Stimulated activated CD4-positive, alpha-beta T cell treated with anti-CD3 and anti-CD28 coated beads, TNF-alpha, amount 100 ng/mL, for 4 hours (primary cell): ENCODE measurements around the gene INPP5J.
"Not testable (repeated sequence)": the region's sequence is repeated elsewhere in the genome, so short reads cannot be mapped to it uniquely, and the experiment has no call there.

Source experiments
- DNase-seq, 3 experiments: peaks; one replicate each; pipeline ENCODE4 v3.0.0-alpha.2; 2020; ENCODE audit warnings: low read depth in 3 of 3

Gene INPP5J

DNA sequence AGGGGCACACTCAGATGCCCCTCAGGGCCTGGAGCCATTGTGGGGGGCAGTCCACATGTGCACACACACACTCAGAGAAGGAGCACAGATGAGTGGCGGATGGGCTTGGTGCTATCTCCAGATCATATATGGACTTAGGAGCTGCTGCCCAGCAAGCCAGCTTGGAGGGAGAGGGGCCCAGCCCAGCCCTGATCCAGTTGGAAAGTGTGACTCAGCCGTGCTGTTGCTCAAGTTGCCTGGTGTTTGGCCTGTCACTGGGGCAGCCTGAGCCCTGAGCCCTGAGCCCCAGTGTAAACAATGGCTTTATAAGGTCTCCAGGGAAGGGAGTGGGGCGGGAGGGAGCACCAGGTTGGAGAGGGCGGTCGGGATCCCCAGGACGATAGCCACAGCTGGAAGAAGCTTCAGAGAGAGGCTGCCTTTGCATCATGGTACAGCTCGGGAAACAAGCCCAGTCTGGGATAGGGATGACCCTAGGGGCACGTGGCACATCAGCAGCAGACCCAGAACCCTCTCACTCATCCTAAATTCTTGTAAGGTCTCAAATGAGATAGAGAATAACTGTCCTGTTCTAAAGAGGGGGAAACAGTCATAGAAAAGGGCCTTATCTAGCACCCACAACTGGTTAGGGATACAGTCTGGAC is 20.2 kb upstream of the INPP5J start:
- no peak for DNase-seq

DNA sequence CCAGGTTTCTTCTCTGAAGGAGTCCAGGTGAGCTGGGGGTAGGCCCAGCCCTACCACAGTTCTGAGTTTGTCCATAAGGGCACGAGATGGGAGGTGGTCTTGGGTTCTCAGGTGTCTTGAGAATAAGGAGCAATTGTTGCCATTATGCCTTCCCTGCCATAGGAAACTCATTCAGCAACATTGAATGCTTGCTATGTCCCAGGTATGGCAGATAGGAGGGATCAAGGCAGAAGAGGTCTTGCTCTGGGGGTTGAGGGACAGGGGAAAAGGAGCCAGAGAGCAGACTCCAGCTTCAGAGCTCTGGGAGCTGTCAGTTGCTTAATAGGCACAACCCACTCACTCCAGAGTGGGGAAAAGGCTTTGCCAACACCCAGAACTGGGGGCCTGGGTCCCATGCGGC is 19.7 kb upstream of the INPP5J start:
- DNase-seq: no peak

DNA sequence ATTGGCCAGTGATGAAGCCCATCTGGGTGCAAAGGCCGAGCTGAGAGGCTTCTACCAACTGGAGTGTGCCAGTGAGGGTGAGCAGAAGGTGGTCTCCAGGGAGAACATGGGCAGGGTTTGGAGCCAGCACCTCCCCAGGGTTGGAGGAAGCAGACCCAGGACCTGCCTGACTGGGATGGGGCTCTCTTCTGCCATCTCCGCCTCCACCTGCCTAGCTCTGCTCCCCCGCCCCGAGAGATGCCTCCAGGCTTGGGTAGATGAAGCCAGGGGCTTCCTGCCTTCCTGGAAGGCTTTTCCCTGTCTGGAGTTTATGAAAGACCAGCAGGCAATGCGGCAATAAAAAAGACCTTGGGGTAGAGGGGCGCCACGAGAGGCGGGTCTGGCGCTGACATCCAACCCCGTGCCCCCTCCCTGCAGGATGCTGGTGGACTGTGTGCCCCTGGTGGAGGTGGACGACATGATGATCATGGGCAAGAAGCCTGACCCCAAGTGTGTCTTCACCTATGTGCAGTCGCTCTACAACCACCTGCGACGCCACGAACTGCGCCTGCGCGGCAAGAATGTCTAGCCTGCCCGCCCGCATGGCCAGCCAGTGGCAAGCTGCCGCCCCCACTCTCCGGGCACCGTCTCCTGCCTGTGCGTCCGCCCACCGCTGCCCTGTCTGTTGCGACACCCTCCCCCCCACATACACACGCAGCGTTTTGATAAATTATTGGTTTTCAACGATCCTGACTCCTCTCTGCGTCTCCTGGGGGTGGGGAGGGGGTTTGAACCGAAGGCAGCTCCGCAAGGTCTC is 18.7 kb upstream of the INPP5J start:
- no peak for DNase-seq

DNA sequence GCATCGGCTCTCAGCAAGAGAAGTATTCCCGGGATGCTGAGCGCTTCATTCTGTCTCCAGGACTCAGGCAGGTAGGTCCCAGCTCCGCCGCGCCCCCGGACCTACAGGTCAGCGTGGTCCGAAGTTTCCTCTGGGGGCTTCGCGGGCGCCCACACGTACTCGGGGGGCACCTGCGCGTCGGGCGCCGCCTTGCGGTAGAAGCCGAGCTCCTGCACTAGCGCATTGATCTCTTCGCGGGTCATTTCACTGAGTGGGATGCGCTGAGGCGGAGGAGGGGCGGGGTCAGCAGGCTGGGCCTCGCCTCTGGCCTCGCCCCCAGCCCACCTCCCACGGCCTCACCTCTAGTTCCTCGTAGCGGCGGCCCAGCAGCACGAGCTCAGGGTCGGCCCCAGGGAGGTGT is 17.9 kb upstream of the INPP5J start:
- no peak for DNase-seq

DNA sequence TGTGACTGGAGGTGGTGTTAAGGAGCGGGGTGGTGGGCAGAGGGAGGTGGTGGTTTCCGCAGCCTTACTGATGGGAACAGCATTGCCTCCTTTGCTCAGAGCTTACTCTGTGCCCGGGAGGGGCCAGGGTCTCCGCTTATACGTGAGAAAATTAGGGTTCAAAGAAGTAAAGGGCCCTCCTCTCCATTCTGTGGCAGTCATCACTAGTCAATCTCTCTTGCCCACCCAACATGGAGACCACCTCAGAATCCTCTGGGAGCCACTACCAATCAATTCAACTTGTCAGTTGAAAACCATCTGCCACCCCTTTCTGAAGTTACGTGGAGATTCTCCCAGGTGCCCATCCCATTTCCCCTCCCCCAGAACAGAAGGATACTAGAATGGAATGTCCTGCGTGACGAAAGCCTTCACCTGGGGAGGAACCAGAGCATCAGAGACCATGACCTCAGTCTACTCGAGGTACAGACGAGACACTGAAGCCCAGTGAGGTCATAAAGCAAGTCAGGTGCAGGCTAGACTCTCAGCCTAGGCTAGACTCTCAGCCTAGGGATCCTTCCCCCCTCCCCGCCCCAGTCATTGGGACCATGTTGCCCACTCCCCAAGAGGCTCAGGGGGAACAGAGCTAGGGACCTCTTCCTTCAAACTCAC is 17.4 kb upstream of the INPP5J start:
- no peak for DNase-seq

DNA sequence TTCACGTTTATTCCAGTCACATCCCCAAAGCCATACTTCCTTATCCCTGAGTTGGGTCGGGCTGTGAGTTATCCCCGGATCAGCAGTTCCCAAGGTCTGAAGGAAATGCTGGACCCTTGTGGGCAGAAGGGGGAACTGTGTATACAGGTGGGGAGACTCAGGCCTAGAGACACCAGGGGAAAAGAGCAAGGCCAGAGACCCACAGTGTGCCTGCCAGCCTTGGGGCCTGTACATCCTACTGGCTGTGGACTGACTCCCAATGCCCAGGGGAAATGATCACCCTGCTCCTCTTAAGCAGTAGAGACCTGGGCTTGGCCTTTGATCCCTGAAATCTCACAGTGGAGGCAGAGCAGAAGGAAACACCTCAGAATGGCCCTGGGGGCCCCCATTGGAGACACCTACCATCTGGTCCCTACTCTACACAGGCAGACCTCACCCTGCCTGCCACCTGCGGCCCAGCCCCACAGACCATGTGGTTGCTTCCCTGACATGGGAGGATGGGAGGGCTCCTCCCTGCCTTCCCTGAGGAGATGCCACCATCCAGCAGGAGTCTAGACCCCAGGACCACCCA is 16.7 kb upstream of the INPP5J start:
- no peak for DNase-seq

DNA sequence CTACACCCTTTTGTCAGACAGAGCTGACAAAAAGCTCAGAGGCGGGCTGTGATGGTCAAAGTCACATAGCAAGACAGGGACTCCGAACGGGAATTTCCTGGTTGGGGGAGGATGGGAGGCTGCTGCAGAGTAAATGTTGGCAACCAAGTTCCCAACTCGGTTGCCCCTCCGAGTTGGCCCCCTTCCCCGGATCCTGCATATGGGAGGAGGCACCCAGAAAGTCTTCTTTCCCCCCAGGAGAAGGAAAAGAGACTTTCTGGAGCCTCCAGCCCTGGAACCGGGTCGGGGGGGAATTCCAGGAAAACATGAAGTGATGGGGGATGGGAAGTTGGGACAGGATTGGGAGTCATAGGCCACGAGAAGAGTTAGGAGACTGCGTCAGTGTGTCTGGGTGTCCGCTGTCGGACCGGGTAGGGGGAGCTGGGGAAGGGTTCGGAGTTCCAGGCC is 16.0 kb upstream of the INPP5J start:
- DNase-seq: no peak

DNA sequence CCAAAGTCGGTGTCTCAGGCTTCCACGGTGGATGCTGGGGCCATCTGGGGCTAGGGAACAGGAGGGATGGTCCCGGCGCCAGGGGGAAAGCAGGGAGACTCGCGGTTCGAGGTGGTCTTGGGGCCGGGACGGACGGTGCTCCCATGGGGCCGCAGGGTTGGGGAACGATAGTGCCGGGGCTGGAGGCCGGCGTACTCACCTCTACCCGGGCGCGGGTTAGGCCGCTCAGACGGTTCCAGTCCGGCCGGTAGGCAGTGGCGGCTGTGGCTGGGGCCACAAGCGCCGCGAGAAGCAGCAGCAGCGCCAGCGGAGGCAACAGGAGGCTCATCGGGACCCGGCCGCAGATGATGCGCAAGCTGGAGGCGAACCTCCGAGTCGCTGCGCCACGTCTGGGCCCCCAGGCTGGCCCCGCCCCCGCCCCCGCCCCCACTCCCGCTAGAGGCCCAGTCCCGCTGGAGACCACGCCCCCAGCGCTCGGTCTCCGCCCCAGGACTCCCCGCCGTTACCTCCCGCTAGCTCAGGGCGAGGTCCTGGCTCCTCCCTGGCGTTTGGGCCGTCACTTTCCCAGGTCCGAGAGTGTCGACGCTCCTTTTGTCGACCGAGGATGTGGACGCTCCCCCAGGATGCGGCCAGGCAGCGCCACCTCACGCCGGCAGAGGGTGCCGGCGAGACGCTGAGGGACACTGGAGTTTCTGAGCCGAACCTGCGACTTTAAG is 15.4 kb upstream of the INPP5J start, which contains the start of gene SELENOM:
SELENOM (minus strand) TSS at position 391 of the 716 bp plus-strand sequence; CDS start at position 328, 63 bp downstream.
- peak; percentile 70 to 77 (median 74) for DNase-seq

DNA sequence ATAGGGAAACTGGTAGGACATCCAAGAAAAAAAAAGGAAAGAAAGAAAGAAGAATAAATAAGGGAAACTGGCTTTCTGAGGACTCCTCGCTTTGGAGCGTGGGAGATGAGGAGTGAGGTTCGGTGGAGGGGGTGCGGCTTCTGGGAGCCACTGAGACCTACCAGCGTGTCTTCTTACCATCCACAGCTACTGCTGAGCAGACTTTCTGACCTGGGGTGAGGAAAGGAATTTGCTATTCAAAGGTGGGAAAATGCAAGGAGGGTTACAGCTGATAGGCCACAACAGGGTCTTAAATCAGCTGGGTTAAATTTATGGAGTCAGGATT is 14.9 kb upstream of the INPP5J start:
- no peak for DNase-seq

DNA sequence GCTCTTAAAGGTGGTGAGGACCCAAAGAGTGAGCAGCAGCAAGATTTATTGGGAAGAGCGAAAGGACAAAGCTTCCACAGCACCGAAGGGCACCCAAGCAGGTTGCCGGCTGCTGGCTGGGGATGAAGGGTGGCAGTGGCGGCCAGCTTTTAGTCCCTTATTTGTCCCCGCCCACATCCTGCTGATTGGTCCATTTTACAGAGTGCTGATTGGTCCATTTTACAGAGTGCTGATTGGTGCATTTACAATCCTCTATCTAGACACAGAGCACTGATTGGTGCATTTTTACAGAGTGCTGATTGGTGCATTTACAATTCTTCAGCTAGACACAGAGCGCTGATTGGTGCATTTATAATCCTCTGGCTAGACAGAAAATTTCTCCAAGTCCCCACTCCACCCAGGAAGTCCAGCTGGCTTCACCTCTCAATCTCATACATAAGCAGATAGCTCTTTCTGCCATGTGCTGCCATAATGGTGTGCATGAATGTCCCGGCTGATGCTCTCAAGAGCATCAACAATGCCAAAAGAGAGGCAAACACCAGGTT is 10.1 kb upstream of the INPP5J start:
- not testable (repeated sequence) for DNase-seq

DNA sequence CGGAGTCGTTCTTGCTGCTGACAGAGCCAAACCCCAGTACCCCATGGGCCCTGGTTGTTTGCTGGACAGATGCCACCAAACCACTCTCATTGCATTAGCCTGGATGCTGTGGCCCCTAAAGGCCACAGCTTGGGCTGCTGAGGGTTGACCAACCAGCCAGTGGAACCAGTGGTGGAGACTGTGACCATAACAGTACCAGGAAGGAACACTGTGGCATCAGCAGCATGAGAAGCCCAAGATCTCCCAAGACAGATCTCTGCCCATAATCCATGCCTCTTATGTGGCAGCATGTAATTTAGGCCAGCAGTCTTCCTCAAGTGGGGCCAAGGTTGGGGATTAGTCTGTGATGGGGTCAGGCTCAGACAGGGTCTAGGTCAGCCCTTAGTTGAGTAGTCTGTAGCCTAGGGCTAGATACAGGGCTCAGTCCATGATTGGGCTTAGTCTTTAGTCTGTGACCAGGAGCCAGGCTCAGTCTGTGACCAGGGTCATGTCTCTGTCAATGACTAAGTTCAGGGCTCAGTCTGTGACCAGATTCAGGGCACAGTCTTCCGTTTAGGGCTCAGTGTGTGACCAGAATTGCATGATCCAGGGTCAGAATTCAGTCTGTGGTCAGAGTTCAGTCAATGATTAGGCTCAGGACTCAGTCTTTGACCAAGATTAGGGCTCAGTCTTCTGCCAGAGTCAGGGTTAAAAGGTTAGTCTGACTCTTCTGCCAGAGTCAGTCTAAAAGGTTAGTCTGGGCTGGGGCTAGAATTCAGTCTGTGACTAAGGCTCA is 4.5 kb upstream of the INPP5J start:
- no peak for DNase-seq

DNA sequence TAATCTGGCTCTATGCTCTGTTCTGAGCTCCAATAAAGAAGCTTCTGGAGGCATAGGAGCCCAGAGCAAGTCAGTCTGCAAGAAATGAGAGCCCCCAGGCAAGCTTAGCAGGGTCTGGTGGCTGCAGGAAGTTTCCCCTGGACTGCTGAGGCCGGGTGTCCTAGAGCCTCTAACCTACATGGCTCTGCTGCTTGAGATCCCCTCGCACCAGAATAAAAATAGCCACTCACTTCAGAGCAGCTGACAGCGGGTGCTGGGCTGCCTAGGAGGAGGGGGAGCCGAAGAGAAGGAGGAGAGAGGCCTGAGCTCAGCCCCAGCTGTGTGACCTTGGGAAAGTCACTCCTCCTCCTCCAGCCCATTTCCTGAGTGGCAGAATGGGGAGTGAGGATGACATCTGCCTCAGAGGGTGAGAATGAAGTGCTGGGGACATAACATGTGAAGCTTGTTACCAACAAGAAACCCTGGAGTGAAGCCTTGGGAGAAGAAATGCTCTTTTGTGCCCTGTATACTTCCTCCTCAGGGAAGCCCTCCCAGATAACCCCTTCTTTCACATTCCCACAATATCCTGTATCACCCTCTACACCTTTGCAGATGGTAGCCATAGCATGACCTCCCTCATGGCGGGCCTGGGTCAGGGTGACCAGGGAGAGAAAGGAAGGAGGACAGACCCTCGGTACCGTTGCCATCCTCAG is 3.6 kb upstream of the INPP5J start:
- DNase-seq: no peak

DNA sequence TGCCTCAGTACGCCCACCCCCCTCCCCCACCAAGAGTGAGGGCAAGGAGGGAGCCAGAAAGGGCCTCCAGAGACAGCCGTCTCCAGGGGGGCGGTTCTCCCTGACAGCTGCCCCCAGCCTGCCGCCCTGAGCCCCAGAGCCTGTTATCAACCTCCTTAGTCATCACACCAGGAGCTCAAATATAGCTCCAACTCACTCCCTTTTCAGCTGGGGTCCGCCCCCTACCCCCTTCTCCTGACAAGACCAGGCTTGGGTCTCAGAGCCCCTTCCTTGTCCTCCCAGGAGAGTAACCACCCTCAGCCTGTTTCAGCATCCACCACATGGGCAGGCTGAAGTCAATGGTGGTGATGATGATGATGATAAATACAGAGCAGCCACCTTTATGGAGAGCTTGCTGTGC is 2.5 kb upstream of the INPP5J start:
- no peak for DNase-seq

DNA sequence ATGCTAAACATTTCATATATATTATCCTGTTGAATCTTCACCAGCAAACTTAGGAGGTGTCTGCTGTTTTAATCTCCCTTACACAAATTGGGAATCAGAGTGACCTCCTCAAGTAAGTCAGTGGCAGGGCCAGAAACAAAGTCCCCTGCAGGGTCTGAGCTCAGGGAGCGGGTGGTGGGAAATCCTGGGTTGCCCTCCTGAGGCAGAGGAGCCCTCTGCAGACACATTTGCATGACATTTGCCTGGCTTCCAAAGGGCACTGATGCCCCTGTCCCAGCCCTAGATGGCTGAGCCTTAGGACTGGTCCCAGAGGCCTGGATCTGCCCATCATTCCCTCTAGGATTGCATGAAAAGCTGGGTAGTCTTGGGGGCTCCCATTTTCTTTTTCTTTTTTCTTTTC is 2.1 kb upstream of the INPP5J start:
- DNase-seq: no peak

DNA sequence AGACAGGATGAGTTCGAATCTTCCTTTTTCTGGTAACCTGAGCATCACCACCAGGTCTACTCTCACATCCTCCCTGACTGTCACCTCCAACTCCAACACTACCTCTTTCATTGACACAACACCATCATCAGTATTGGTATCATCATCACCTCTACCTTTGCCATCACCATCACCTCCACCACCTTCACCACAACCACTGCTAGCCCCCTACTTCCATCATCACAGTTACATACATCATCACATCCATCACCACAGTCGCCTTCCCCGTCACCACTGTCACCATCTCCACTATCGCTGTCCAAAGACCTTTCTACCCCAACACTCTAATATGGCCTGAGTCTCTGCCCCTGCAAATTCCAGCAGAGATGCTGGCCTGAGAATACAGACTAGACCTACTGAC is 1.4 kb upstream of the INPP5J start:
- DNase-seq: no peak

DNA sequence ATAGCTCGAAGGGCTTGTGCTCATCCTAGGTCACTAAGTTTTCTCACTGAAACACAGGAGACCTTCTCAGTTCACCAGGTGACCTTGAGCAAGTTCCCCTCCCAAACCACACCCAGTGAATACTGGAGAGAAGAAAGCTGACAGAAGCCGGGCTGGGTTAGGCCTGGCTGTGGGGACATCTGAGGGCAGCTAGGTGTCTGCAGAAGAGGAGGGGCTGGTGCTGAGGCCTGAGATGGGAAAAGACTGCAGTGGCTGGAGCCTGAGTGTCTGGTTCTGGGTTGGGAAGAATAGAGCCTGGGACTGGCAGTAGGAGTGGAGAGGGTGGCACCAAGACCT is 602 bp upstream of the INPP5J start:
- no peak for DNase-seq

DNA sequence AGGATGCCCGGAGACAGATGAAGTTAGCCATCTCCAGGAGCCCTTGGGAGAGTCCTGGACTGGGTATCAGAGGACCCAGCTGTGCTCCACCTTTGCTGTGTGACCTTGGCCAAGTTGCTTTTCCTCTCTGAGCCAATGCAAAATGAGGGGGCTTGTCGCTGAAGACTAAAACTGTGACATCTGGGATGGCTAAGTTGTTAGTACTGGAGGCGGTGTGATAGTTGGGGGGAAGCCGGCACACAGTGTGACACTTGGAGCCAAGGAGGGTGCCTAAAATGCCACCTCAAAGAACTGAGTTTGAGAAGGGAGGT is 481 bp downstream of the INPP5J start:
- no peak for DNase-seq

DNA sequence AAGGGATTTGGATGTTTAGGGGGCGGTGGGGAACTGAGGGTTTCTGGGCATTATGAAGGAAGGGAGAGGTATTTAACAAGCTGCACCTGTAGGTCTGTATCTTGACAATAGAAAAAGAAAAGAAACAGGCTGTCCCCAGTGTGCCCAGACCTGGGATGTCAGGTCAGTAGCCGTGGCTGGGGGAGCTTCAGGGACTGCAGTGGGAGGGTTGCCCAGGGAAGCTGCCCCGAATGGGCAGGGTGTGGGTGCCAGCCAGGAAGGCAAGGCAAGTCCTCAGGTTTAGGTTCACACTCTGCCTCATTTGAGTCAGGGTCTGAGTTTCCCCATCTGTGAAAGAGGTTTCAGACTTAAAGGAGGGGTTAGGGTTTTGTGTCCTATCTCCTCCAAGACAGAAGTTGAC is 1.5 kb downstream of the INPP5J start:
- DNase-seq: no peak

DNA sequence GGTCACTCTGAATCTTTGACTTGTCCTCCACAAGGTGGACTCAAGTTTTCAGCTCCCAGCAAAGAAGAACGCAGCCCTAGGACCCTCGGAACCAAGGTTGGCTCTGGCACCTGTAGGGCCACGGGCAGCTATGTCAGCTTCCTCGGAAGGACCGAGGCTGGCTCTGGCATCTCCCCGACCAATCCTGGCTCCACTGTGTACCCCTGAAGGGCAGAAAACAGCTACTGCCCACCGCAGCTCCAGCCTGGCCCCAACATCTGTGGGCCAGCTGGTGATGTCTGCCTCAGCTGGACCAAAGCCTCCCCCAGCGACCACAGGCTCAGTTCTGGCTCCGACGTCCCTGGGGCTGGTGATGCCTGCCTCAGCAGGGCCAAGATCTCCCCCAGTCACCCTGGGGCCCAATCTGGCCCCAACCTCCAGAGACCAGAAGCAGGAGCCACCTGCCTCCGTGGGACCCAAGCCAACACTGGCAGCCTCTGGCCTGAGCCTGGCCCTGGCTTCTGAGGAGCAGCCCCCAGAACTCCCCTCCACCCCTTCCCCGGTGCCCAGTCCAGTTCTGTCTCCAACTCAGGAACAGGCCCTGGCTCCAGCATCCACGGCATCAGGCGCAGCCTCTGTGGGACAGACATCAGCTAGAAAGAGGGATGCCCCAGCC is 2.2 kb downstream of the INPP5J start:
- no peak for DNase-seq

DNA sequence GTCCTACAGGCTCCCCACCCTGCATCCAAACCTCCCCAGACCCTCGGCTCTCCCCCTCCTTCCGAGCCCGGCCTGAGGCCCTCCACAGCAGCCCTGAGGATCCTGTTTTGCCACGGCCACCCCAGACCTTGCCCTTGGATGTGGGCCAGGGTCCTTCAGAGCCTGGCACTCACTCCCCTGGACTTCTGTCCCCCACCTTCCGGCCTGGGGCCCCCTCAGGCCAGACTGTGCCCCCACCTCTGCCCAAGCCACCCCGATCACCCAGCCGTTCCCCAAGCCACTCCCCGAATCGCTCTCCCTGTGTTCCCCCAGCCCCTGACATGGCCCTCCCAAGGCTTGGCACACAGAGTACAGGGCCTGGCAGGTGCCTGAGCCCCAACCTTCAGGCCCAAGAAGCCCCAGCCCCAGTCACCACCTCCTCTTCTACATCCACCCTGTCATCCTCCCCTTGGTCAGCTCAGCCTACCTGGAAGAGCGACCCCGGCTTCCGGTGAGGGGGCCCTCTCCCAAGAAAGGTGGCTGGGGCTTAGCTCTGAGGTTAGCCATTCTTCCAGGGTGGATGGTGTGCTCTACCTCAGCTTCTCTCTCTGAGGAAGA is 2.9 kb downstream of the INPP5J start:
- no peak for DNase-seq
